NCI-H2196 (cell line): ENCODE data around the gene TMEM184B.

ENCODE experiments used
- DNase-seq: peaks from one replicate; lab custom pipeline; 2025; ENCODE audit not compliant: unreplicated experiment; lab: John Stamatoyannopoulos, UW

Gene TMEM184B

GRCh38 chr22:38272373-38273134, at the start of gene TMEM184B:
Gene TMEM184B (minus strand): TSS chr22:38273010. CDS start chr22:38247961, 25,049 bp downstream.
- peak; percentile 56 for DNase-seq

DNA sequence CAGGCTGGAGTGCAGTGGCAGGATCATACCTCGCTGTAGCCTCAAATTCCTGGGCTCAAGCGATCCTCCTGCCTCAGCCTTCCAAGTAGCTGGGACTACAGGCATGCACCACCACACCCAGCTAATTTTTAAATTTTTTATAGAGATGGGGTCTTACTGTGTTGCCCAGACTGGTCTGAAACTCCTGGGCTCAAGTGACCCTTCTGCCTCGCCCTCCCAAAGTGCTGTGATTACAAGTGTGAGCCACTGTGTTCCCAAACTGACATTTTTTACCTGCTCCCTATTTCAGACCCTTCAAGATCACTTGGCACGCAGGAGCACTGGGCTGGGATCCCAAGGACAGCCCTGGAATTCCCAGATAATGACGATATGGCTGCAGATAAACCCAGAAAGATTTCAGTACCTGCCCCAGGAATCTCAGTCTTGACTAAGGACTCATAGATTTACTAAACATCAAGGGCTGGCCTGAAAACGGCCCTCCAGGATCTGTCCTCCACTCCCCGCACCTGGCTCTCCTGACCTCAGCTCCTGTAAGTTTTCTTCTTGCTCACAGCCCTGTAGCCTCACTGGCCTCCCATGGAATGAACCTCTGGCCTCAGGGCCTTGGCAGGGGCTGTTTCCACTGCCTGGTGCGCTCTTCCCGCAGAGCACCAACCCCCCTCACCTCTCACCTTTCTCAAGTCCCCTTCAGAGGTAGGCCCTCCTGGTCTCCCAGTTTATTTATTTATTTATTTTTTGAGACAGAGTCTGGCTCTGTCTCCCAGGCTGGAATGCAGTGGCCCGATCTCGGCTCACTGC, 48.0 kb upstream of the TMEM184B start:
- no peak for DNase-seq

DNA sequence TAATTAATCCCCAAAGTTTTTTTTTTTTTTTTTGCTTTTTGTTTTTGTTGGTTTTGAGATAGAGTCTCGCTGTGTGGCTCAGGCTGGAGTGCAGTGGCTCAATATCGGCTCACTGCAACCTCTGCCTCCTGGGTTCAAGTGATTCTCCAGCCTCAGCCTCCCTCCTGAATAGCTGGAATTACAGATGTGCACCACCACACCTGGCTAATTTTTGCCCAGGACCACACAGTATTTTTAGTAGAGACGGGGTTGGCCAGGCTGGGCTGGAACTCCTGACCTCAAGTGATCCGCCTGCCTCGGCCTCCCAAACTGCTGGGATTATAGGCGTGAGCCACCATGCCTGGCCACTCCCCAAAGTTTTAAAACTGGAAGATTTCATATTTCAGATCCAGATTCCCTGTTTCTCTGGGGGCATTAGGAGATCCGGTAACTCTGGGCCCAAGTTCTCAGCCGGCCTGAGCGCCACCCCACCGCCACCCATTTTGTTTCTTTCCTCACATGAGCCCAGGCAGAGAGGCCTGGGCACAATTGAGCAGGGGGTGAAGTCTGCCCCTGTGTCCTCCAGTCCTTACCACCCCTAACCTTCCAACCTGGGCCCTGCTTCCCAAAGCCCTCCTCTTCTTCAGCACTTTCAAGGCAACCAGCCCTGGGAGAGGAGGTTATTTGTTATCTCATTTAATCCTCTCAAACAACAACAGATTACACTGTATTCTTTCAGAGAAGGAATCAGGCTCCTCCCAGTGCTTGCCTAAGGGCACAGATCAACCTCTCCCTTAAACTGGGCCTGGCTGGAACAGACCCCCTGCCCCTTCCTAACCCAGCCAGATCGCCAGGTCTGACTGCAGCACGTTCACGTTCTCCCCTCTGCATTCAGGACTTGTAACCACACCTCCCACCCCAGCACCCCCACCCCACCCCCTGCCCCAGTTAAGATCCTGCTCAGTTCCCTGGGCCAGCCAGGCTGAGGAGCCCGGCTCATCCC, 46.3 kb upstream of the TMEM184B start:
- DNase-seq: no peak

DNA sequence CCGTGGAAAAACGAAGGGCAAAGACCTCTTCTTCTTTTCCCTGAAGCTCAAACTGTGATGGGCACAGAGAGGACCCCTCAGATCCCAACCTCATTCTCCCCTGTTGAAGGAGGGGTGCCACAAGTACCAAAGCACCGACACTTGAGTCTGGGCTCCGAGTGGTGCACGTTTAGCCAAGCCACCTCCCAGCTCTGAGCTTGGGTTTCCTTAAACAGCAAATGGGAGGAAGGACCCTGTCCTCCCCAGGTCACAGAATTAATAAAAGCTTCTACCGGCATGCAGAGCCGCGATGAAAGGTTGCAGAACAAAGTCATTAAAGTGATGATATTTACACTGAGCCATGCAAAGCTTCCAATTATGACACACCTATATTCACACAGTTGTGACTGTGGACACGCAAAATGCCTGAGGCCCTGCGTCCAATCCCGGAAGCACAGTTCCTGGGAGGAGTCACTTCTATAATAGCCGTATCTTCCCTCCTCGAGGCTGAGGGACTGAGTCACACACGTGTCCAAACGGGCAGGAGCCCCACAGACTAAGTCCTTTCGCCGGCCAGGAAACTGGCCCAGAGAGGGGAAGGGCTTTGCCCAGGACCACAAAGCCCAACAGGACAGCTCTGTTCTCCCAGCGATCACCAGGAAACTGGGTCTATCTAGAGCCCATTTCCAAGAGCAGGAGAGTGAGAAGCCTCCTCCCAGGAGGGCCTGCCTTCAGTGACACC, 45.3 kb upstream of the TMEM184B start:
- DNase-seq: peak; percentile 50

DNA sequence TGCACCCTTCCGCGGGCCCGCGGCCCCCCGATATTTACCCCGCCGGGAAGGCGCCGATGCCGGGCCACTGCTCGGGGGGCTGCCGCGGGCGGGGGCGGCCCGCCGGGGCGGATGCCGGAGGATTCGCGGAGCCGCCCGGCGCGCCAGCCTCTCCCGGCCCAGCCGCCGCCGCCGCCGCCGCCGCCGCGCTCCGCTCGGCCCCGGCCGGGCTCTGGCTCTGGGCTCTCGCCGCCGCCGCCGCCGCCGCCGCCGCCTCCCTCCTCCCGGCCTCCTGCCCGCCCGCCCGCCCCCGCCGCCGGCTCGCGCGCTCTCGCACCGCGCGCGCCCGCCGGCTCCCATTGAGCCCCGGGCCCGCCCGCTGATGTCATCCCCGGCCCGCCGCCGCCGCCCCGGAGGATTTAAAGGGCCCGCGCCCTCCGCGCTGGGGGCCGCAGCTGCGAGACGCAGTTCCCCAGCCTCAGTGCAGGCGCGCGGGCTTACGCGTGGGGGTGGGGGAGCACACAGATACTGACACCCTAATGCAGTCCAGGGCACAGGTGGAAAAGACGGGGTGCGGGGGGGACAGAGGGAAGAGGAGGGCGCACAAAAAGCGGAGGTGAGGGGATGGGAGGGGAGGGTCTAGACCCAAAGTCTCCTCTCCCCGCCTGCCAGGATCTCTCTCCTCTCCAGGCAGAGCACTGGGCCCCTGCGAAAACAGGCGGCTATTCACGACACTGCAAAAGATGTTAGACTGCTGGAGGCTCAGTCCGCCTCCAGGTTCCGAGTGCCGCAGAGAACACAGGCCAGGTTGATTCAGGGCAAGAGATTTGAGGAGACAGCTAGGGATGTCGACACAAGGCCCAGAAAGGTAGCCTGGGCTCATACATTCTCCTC, 44.5 kb upstream of the TMEM184B start, which contains the start of gene CSNK1E:
Gene CSNK1E (minus strand): TSS at position 312 of the 873 bp plus-strand sequence. CDS start 3,276 bp downstream, outside the sequence.
- DNase-seq: peak; percentile 48

DNA sequence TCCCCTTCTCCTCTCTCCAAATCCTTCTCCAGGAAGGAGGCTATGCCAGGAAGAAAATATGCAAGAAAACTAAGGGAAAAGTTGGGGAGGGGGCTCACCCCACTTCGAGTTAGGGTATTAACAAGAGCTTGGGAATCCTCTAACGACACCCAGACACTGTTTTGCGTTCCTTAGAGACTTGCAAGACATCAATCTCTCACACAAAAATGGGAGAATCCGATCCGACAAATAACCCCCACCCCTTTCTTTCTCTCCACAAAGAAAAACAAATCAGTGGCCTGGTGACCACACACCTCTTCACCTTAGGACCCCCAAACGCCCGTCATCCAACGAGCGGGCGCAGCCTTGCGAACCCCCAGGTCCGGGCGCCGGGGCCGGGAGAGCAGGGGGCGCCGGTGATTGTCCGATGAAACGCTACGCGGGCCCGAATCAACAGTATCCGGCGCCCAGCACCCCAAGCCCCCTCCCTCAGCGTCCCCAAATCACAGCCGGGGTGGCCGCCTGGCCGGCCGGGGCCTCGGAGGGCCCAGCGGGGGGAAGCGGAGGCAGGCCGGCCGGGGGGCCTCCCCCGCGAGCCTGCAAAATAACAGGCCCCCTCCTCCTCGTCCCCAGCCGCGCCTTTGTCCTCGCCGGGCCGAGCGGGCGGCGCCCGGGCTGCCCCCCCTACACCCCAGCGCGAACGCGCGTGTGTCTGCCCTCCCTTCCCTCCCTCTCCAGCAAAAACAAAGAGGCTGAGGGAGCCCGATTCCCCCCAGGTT, 43.7 kb upstream of the TMEM184B start:
- peak; percentile 7 for DNase-seq

DNA sequence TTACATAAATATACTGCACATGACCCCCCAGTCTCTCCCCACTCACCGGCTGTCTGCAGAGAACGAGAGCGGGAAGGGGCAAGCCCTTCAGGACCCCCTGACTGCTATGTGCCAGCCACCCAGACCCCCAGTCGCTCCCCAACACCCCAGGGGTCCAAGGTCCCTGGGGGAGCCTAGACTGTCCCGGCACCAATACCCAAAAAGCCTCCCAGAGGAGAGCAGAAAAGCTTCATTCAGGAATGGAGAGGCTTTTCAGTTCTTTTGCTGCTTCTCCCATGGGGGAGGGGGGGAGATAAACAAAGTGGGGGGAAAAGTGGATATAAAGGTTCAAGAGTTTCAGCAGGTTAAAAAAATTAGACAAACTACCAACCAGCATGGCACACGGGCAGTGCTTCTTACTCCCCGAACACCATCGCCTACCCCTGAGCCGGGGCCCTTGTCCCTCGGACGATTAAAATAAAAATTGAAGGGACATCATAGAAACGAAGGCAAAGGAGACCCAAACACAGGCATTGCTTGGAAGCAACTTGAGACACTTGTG, 43.1 kb upstream of the TMEM184B start:
- no peak for DNase-seq

DNA sequence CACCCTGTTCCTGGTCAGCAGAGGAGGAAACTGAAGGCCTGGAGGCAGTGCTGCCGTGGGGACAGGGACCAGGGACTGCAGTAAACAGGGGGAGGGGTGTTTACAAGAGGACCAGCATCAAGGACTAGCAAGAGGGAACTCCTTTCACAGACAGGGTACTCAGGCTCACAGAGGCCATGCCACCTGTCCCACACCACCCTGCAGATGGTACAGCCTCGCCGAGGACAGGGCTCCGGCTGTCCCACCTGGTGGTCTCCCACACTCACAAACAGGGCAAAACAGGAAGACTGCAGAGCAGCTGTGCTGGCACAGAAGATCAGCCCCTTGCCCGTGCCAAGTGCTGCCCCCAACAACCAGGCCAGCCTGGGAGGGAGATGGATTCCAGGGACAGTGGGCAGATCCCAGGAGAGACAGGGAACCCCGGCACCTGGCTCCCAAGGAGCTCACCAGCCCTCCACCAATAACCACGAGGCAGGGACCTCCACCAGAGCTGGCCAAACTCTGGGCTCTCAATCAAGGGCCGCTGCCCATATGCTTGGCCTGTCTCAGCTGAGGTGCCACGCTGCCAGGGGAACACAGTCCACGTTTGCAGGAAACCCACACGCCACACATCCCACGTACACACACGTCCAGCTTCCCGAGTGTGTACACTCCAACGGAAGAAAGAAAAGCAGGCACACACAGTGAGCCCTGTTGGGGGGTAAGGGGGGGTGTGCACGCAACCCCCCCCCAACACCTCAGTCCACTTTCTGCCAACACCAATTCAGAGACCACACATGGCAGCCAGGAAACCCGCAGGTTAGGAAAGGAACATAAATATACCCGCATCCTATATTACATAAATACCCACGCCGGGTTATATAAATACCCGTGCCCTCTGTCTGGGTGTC, 42.4 kb upstream of the TMEM184B start:
- no peak for DNase-seq

DNA sequence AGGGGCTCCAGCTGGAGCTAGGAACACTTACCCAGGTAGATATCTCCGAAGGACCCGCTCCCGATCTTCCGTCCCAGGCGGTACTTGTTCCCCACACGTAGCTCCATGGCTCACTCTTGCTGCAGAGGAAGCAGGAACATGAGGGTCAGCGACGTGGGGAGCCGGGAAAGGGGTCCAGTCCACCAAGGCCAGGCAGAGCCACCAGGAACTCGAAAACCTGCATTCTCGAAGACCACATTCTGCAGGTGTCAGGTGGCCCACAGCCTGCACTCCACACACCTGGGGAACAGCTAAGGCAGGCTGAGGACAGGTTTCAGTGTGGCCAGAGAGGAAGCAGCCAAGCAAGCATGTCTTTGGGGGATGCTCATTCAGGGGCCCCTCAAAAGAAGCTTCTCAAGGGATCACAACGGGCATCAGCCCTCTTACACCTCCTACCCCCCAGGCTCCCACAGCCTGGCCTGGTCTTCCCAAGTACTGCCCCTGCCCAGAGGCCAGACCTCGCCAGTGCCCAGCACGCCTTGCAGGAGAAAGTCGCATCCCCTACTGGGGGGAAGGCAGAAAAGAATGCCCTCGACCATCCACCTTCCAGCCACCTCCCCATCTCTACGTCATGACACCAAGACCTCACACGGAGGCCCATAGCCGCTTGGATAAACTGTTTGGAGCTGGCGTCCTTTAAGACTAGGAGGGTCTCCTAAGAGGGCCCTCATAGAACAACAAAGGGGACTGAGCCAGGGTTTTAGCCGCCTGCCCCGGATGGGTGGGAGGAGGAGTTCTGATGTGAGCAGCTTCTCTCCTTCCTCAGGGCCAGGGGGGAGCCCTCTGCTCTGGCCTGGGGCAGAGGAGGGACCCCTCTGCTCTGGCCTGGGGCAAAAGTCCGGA, 41.5 kb upstream of the TMEM184B start:
- DNase-seq: no peak

GRCh38 chr22:38313384-38313955, 40.7 kb upstream of the TMEM184B start:
- no peak for DNase-seq

DNA sequence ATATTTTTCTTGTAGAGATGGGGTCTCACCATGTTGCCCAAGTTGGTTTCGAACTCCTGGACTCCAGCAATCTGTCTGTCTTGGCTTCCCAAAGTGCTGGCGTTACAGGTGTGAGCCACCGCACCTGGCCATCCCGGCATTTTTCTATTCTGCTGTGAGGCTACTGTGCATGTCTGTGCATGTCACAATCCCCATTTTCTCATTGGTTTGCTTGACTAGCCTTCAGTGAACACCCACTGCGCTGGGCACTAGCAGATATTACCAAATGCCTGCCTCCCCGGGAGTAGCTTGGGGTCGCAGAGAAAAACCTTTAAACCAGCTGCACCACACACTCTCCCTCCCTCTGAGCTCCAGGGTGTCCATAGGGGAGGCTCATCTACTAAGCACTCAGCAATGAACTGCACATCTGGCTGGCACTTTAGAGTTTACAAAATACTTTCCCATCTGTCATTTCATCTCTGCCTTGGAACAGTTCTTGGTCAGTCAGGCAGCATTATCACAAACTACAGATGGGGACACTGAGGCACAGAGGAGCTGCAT, 39.5 kb upstream of the TMEM184B start:
- no peak for DNase-seq

DNA sequence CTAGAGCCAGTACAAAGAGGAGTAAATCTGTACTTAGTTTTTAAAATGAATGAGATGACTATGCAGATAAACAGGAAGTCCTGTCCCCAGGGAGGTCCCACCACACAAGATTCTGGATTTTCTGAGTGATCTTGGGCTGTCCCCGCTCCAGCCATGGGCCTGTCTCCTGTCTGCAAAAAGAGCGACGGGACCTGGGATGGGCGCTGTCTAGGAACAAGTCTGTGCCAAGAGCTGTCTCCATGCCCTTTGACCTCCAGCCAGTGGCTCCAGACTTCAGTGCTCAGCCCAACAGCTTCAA, 38.5 kb upstream of the TMEM184B start:
- no peak for DNase-seq

DNA sequence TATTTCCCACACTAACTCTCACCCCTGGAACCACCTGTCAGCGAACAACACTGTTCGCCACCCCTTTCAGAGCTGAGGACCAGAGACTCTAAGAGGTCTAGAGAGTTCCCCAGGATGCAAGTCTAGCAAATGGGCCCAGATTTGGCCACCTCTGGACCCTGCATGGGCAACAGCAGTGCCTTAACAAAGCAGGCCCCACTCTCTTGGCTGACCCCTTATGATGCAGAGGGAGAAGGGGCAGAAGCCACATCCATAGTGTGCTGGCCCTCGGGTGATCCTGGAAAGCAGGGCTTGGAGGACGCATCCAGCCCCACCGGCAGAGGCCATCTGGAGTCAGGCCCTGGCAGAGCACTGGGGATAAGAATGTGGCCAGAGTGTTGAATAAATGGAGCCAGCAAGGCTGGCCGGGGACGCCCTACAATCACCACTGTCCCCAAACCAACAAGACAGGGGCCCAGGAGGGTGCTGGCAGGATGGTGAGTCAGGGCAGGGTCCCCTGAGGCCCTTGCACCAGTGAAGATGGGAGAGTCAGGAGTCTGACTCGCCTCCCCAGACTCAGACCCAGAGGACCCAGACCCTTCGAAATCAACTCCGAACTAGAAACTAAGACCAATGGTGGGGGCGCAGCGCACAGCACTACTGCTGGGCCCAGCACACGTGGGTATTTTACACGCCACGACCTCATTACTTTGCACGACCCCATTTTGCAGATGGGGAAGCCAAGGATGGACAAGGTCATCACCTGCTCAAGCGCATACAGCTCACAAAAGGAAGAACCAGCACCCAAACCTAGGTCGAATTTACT, 37.9 kb upstream of the TMEM184B start:
- DNase-seq: no peak

DNA sequence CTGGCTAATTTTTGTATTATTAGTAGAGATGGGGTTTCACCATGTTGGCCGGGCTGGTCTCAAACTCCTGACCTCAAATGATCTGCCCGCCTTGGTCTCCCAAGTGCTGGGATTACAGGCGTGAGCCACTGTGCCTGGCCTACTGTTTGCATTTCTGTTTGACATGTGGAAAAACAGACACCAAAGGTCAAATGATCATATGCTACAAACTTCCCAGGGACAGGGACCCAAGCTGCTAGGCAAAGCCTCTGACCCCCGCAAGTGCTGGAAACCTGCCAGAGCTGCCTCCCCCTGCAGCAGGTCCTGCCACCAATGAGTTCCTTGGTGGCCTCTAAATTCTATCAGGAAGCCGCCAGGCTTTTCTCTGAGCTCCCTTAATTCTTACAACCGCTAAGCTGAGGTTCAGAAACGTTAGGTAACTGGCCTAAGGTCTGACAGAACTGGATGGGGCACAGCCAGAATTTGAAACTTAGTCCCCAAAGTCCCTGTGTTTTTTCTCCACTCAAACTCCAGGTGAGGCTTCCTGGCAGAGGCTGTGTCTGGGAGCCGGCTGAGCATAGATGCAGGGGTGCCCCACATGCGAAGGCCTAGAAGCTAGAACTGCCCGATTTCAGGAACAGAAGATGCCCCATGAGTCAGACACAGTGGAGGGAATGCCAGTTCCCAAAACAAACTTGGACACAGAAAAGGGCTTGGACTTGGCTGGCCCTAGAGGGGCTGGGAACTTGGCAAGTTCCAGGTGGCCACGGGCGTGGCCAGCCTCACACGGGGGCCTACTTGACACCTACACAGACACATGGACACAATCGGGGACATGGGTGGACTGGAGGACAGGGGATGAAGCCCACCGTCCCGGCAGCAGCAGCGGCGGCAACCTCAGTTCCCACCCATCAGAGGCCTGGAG, 37.1 kb upstream of the TMEM184B start:
- DNase-seq: no peak
